GM12878 (cell line): ENCODE data around the gene DDX42. TPM values are rescaled to one million over a fixed set of nuclear protein-coding genes. Genes with fewer than 3 reads are reported as not detected.

Experiments used
- ATAC-seq: fragments of 200-7000 bp; cut with Tn5 transposase; 3 replicates; pipeline ENCODE4 v1.9.1; 2020; ENCODE audit warnings: mild to moderate bottlenecking, moderate library complexity
- BruUV-seq: library from RNA; stranded (reverse); fragments of 400-500 nt; replicated peaks from 2 replicates; lab custom pipeline; 2021; lab: Mats Ljungman, UMichigan
- CTCF ChIA-PET: fragments of 300-600 bp; sonication (Branson Sonifier 250); formaldehyde crosslinking; extraction: SDS; loops from one replicate; lab custom pipeline; 2021; ENCODE audit warnings: inconsistent platforms; lab: Yijun Ruan, JAX
- POLR2A ChIA-PET: fragments of 350-600 bp; formaldehyde crosslinking; extraction: SDS; loops from one replicate; lab custom pipeline; 2021; ENCODE audit warnings: inconsistent platforms; lab: Charles Lee
- RAD21 ChIA-PET: fragments of 300-600 bp; sonication (Branson Sonifier 250); formaldehyde crosslinking; loops from one replicate; lab custom pipeline; 2023; ENCODE audit warnings: antibody characterized with exemption; ENCODE audit not compliant: unreplicated experiment; lab: Charles Lee
- SMC1A ChIA-PET: fragments of 300-600 bp; sonication (Branson Sonifier 250); formaldehyde crosslinking; loops from one replicate; lab custom pipeline; 2023; ENCODE audit not compliant: unreplicated experiment, uncharacterized antibody; lab: Charles Lee
- DNase-seq: peaks from one replicate; pipeline ENCODE4 v3.0.0-alpha.2; 2011; ENCODE audit warnings: low read depth, low spot score
- FAIRE-seq: peaks from 3 replicates; lab custom pipeline; 2011; peaks lifted over from hg19 to GRCh38; lab: Jason Lieb, UNC
- H2AFZ ChIP-seq: 2 replicates; pipeline ENCODE4 v1.6.0; 2011; ENCODE audit warnings: low read depth, low read length, control low read depth; ENCODE audit not compliant: control insufficient read depth
- H3K27ac ChIP-seq: 2 replicates; pipeline ENCODE4 v1.5.1; 2011; ENCODE audit warnings: control low read depth; ENCODE audit not compliant: control insufficient read depth, insufficient read depth
- H3K27me3 ChIP-seq, 2 experiments: replicated peaks in 1 of 2; 2 replicates each; pipeline versions ENCODE4 v1.6.0 to v1.6.1; 2011; ENCODE audit warnings: low read length in 1 of 2; ENCODE audit not compliant: control insufficient read depth in 2 of 2, insufficient read depth in 2 of 2
- H3K36me3 ChIP-seq, 2 experiments: 2 replicates each; pipeline ENCODE4 v1.5.1; 2011; ENCODE audit warnings: low read length in 1 of 2; ENCODE audit not compliant: control insufficient read depth in 2 of 2, insufficient read depth in 2 of 2
- H3K4me1 ChIP-seq: 2 replicates; pipeline ENCODE4 v1.6.1; 2011; ENCODE audit warnings: mild to moderate bottlenecking, low read length, moderate library complexity, mixed read lengths; ENCODE audit not compliant: control insufficient read depth, insufficient read depth
- H3K4me2 ChIP-seq: 2 replicates; pipeline ENCODE4 v1.6.0; 2011; ENCODE audit warnings: control low read depth; ENCODE audit not compliant: control insufficient read depth, insufficient read depth
- H3K4me3 ChIP-seq: fragments of 200-600 bp; sonication (generic); 2 replicates; pipeline ENCODE4 v1.5.1; 2016
- H3K79me2 ChIP-seq: 2 replicates; pipeline ENCODE4 v1.6.0; 2011; ENCODE audit warnings: low read length; ENCODE audit not compliant: control insufficient read depth, insufficient read depth
- H3K9ac ChIP-seq: 2 replicates; pipeline ENCODE4 v1.8.0; 2011; ENCODE audit warnings: low read length, control low read depth, mixed read lengths; ENCODE audit not compliant: control insufficient read depth, insufficient read depth
- H3K9me3 ChIP-seq: replicated peaks from 3 replicates; pipeline ENCODE4 v1.5.1; 2011; ENCODE audit warnings: mild to moderate bottlenecking, low read length; ENCODE audit not compliant: control insufficient read depth, insufficient read depth
- H4K20me1 ChIP-seq: 2 replicates; pipeline ENCODE4 v1.6.0; 2011; ENCODE audit not compliant: control insufficient read depth, insufficient read depth
- BCL3 ChIP-seq: IDR thresholded peaks from 2 replicates; pipeline ENCODE4 v1.6.1; 2011; ENCODE audit warnings: borderline replicate concordance, low read depth, mild to moderate bottlenecking, moderate library complexity, low read length; ENCODE audit not compliant: insufficient read depth, poor library complexity, severe bottlenecking
- ELK1 ChIP-seq: IDR thresholded peaks from 2 replicates; pipeline ENCODE4 v1.6.1; 2012; ENCODE audit warnings: low read depth, low read length, improper control_type of control experiment
- HDGF ChIP-seq: fragments of 450-650 bp; IDR thresholded peaks from 2 replicates; pipeline ENCODE4 v1.6.1; 2016; ENCODE audit warnings: antibody characterized with exemption
- MTA2 ChIP-seq: fragments of 450-650 bp; IDR thresholded peaks from 2 replicates; pipeline ENCODE4 v1.6.1; 2016; ENCODE audit warnings: low read depth, mild to moderate bottlenecking, moderate library complexity
- MTA3 ChIP-seq: IDR thresholded peaks from 2 replicates; pipeline ENCODE4 v1.6.1; 2012; ENCODE audit warnings: low read length, inconsistent platforms, borderline replicate concordance
- RBBP5 ChIP-seq: fragments of 200-600 bp; sonication (generic); conservative IDR thresholded peaks from 2 replicates; pipeline ENCODE4 v1.6.1; 2016
- SMARCA5 ChIP-seq: fragments of 450-650 bp; IDR thresholded peaks from 2 replicates; pipeline ENCODE4 v1.6.1; 2017; ENCODE audit warnings: mild to moderate bottlenecking
- TCF7 ChIP-seq: IDR thresholded peaks from 2 replicates; pipeline ENCODE4 v1.6.1; 2014; ENCODE audit warnings: antibody characterized with exemption, borderline replicate concordance
- ZNF274 ChIP-seq: IDR thresholded peaks from one replicate; pipeline ENCODE4 v1.8.0; 2011; ENCODE audit not compliant: insufficient read length, insufficient read depth
- WGBS: methylation state at CpG from one replicate; pipeline ENCODE4 v1.1.6; 2016; ENCODE audit warnings: low lambda C conversion rate; ENCODE audit not compliant: insufficient replicate concordance, insufficient coverage; ENCODE audit errors: missing lambda C conversion rate; 5-methylcytosine and 5-hydroxymethylcytosine counted together
- in situ Hi-C: fragments of 300-500 bp; cut with MboI; formaldehyde crosslinking; loops from 9 replicates; pipeline ENCODE4 v1.14.3; 2018; ENCODE audit warnings: mixed read lengths
- intact Hi-C: fragments of 100-400 bp; cut with micrococcal nuclease; formaldehyde crosslinking; loops from one replicate; pipeline ENCODE4 v1.14.2; 2022; ENCODE audit not compliant: unreplicated experiment
- polyA plus RNA-seq, 11 experiments: library from polyadenylated mRNA; depleted of rRNA in 4 of 11; unstranded in 6 of 11; stranded (reverse) in 5 of 11; fragments of >200 nt; fragmentation: Nextera tagmentation in 4 of 11; fragmentation: Illumina TruSeq in 1 of 11; extraction: Ambion mirVana in 4 of 11; extraction: Trizol in 1 of 11; gene quantifications; 1 replicate in 1 of 11; 2 replicates in 10 of 11; pipeline versions ENCODE4 v1.2.1 to v1.2.3, GENCODE V29; 2011 to 2016; ENCODE audit warnings: inconsistent platforms in 2 of 11, missing spikeins in 2 of 11, low read depth in 1 of 11
- total RNA-seq, 4 experiments: library from RNA; depleted of rRNA in 3 of 4; stranded (reverse); fragments of >200 nt in 3 of 4; fragmentation: Illumina TruSeq in 1 of 4; extraction: Trizol in 1 of 4; gene quantifications; 2 replicates each; pipeline versions ENCODE4 v1.2.1 to v1.2.3, GENCODE V29; 2013 to 2021

Gene DDX42
- total and polyA plus RNA-seq, 10 of the 15 experiments (the other 5 are each of a cell fraction or from before 2014, with no cell fraction given): 14.6 to 147 (median 65.3) TPM

- no peak for TF ChIP-seq TCF7
- no peak for TF ChIP-seq RBBP5
- no peak for TF ChIP-seq SMARCA5
- TF ChIP-seq ZNF274: no peak
- no peak for TF ChIP-seq BCL3
- TF ChIP-seq MTA3: no peak
Observed at GRCh38 chr17:63774969-63775265, 947 bp downstream of the DDX42 start (continued).

- H3K4me3 ChIP-seq: peak overlapping the region; percentile 100
- H2AFZ ChIP-seq: no peak overlapping the region
- H3K9ac ChIP-seq: peak overlapping the region; percentile 78
- H3K27ac ChIP-seq: 0 out of 2 replicates have a peak overlapping the region, but pooled peaks have one; percentile 65
- DNase-seq (no peak), ATAC-seq (no peak), FAIRE-seq (no peak)
- ChIA-PET SMC1A (interaction anchor here (0.8 to 2.4 kb wide), 15 partner anchors 8 to 78 kb away, joined by 3 to 12 read pairs (median 5); partner anchors contain the start of genes FTSJ3, LIMD2 and STRADA), RAD21 (interaction anchor here (1.0 to 3.6 kb wide), 7 partner anchors 9 to 154 kb away, joined by 3 to 19 read pairs (median 4); partner anchors contain the start of gene MAP3K3), POLR2A (interaction anchor here (0.5 to 6.1 kb wide), 14 partner anchors 9 to 620 kb away, joined by 3 to 49 read pairs (median 10); partner anchors contain the start of genes FTSJ3, PSMC5, SMARCD2 and STRADA), CTCF (interaction anchor here (0.8 to 2.5 kb wide), 13 partner anchors 8 to 350 kb away, joined by 3 to 7 read pairs (median 4); partner anchors contain the start of gene GH2)
- peaks cover 3% of the 10 kb centered on the region for H4K20me1 ChIP-seq
- intact Hi-C loops (loop anchor here (10.0 kb wide), 1 partner anchor 151 kb away; the partner anchor contains the start of gene MAP3K3), in situ Hi-C loops (no loop called here)
- H3K27me3 ChIP-seq: no peaks in the 10 kb centered on the region
- peaks cover 3% of the 10 kb centered on the region; the same call in 1 of the 2 replicates for H3K4me1 ChIP-seq
- no TSS peak for BruUV-seq
- peak overlapping the region; percentile 68 for H3K4me2 ChIP-seq
- WGBS: 28% methylated on average over 8 of the region's 8 CpGs
- peaks cover 0 to 7% of the 10 kb centered on the region in 2 experiments; a peak in 2 of 4 replicates for H3K36me3 ChIP-seq
- H3K9me3 ChIP-seq: no peaks in the 10 kb centered on the region
- H3K79me2 ChIP-seq: peaks cover 90% of the 10 kb centered on the region
- no peak for TF ChIP-seq MTA2
- TF ChIP-seq ELK1: no peak
- peak; percentile 39; the same call in 1 of the 2 replicates for TF ChIP-seq HDGF
Observed at GRCh38 chr17:63775420-63775819, 1.4 kb downstream of the DDX42 start.
